Globus pallidus (tissue), 1 donor: Measurements from ENCODE around the gene MCOLN2.
"Not testable (repeated sequence)": the region's sequence is repeated elsewhere in the genome, so short reads cannot be mapped to it uniquely, and the experiment has no call there.

Source experiments
- DNase-seq: peaks from one replicate; pipeline ENCODE4 v3.0.0-alpha.2; 2015; ENCODE audit warnings: low spot score

Gene MCOLN2

GRCh38 chr1:84941843-84942242 is 55.1 kb downstream of the MCOLN2 start:
- DNase-seq, result no peak

DNA sequence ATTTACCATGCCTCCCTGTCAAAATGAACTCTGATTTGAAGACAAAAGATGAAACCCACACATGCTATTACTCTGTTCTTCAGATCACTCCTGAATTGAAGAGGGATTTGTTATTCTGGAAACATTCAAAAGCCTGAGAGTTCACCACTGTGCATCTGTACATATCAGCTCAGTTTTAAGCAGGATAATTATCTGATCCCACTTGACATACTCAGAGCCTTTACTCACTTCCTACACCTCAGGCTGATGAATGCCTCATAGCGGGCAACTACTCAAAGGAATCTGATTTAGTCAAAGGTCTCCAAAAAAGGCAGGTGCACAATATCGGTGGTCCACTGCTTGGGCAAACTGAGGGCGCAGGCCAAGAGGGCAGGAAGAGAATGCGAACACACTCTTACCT is 56.4 kb downstream of the MCOLN2 start:
- DNase-seq, result no peak

DNA sequence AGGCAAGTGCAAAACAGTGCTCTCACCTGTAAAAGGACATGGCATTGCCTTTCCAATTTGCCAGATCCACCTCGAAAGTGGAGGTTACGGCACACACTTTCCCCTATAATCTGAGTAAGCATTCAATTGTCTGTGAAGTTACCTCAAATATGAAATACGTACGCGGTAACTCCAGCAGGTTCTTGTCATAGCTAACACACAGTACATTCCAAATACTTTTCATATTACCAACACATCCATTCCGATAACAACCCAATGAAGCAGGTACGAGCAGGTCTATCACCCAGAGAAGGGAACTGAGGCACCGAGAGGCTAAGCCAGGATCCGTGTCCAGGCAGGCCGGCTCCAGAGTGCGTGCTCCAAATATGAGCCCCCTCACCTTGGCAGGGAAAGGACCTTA is 57.2 kb downstream of the MCOLN2 start:
- DNase-seq, result no peak

GRCh38 chr1:84939151-84939550 is 57.8 kb downstream of the MCOLN2 start:
- DNase-seq, result no peak

DNA sequence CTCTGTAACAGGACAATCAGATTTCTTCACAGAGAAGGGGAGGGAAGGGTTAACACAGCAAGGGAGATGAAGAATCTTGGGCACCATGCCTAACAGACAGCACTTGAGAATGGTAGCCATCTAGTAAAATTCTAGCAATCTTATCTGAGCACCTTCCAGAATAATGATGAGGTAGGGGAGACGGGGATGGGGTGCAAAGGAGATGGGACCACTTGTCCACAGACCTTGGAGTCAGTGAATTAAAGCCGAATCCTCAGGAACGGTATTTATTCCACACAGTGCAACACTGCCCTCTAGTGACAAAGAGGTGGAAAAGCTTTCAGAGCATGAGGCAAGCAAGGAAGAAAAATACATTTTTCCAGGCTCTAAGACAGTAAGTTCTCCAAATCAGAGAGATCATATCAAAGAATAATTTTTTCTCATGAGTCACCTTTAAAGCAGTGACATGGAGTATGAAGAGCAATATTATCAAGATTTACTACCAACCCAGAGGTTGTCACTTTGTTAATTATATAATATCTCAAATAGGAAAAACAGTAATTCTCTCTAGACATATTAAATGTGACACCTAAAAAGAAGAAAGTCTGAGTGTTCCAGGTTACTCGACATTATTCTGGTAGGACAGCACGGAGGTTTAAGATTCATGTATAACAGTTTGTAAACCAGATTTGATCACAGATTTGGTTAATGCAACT is 60.6 kb downstream of the MCOLN2 start:
- peak; percentile 65 for DNase-seq

GRCh38 chr1:84933011-84933611 is 63.8 kb downstream of the MCOLN2 start:
- no peak for DNase-seq

DNA sequence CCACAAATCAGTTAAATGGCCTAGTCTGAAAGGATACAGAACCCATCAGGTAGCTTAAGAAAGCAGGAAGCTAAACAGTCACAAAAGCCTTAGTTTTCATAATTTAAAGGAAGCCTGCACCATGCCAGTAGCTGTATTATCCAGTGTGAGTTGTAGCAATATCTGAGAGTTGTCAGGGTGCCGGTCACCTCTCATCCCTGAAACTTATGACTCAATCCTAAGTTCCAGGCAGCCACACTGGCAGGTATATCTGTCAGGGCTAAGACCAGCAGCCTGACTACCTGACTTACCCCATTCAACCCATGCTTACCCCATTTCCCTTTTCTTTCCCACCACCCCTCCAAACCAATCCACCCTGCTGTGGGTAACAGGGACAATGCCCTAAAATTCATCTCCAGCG is 66.1 kb downstream of the MCOLN2 start:
- DNase-seq, result no peak

- DNase-seq, result no peak
Measured at GRCh38 chr1:84930329-84930728, 66.6 kb downstream of the MCOLN2 start.

GRCh38 chr1:84929581-84929980 is 67.3 kb downstream of the MCOLN2 start:
- DNase-seq, result no peak

GRCh38 chr1:84928979-84929378 is 67.9 kb downstream of the MCOLN2 start:
- no peak for DNase-seq

DNA sequence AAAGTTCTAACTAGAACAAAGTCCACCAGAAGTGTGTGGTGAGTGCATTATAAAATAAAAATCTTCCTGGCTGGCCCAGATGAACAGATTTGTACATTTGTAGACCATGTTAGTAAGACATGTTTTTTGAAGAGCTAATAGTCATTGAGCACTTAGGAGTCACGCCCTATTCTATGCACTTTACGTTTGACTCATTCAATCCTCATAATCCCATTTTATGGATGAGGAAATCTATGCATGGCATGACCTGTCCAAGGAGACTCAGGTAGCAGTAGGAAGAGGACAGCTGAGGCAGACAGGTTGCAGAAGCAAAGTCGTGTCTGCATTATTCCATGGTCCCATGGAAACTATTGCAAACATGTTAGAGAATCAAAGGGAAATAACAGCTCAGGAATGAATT is 73.6 kb downstream of the MCOLN2 start:
- DNase-seq, result no peak

- no peak for DNase-seq
Measured at GRCh38 chr1:84920159-84920558, 76.8 kb downstream of the MCOLN2 start.

DNA sequence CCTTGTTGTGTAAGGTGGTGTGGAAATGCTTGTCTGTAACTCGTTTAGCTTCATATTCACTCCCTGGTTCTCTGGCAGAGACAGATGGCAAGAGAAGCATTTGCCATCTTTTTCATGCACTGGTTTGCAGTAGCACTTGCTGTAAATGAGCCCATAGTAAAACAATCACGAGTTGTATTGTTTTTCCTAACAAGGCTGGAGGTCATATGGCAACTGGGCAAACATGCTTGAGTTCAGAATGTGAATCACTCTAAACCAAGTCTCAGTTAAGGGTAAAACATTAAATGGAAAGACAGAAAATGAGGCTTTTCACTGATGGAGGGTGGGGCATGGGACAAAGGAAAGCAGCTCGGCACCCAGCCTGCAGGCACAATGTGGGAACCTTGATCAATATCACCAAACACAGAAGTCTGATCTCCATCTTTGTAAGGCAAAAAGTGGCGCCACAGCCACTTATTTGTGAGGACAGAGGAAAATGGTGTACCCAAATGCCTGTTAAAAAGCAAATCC is 77.4 kb downstream of the MCOLN2 start:
- no peak for DNase-seq

DNA sequence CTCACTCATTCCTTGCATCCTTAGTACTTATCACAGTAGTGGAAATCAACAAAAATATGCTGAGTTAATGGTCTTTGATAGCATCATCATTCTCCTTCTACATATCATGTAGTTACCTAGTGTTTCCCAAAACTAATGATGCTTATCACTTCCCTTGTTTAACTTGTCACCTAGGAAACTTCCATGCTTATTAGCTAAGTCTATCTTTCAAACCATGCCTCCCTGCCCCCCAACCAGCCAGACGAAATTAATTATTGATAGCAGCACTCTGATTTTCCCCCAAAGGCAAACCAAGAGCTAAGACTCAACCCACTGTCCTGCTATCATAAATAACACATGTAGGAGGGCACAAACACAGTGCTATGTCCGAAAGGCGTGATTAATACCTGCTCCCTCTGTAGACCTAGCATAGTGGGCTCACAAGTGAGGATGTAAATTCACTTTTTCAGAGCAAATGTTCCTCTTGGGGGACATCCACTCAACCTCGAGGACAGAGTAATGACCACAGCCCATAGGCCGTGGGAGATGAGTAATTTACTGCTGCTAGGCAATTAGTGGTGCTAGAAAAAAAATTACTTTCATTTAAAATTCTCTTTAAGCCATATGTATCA is 78.1 kb downstream of the MCOLN2 start:
- DNase-seq, result no peak

DNA sequence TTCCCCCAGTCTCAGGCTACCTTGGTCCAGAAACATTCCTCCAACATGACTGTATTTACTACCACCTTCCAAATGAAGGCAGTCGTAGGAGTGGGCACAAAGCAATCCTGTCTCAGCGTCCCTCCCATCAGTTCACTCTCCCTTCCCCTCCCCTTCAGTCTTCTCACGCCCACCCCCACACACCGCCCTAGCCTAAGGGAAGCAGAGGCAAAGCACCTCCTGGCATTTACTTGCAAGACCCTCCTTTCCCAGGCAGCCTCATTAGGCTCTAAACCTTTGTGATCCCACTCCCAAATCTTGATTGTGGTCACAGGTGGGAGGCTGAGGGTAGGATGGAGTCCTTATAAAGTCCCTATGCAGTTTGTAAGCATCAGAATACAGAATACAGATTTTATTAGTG is 80.0 kb downstream of the MCOLN2 start:
- no peak for DNase-seq

DNA sequence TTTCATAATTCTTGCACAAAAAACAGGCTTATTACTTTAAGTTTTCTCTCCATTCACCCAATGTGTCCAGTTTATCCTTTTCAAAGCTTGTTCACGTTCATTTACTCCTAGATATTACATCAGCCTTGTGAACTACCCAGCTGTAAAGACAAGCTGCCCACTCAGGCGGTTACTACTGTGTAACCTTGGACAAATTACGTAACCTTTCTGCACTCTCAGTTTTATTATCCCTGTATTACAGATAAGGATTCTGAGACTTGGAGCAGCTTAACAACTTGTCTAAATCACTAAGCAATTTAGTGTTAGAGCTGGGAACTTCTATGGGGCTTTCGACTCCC is 83.4 kb downstream of the MCOLN2 start:
- DNase-seq, result no peak

DNA sequence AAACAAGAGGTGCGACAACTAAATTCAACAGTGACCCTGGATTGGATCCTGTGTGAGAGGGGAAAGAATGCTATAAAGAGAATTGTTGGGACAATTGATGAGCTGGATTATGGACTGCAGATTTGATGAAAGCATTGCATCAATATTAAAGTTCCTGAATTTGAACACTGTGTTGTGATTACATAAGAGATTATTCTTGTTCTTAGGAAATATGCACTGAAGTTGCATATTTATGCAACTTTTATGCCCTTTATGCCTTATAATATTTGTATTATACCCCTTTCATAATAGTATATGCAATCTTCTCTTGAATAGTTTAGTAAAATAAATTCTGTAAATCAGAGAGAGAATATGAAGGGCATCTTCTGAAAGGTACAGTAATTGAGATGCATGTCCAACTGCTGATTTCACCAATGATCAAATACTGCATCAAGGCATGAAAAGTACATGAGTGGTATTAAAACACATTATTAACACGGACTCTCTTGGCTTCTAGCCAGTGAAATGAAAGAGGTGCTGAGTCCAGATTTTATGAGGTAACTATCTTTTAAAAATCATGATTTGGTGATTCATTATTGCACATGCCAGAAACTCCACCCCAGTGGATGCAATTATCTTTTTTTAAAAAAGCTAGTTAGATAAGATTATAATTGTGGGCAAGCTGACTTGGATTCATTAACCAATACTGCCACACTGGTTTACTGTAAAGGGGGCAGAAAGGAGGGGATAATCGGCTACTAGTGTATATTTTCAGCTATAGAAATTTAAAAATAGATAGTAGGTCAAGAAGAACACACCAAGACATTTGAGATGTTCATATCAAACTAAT is 84.0 kb downstream of the MCOLN2 start:
- no peak for DNase-seq

DNA sequence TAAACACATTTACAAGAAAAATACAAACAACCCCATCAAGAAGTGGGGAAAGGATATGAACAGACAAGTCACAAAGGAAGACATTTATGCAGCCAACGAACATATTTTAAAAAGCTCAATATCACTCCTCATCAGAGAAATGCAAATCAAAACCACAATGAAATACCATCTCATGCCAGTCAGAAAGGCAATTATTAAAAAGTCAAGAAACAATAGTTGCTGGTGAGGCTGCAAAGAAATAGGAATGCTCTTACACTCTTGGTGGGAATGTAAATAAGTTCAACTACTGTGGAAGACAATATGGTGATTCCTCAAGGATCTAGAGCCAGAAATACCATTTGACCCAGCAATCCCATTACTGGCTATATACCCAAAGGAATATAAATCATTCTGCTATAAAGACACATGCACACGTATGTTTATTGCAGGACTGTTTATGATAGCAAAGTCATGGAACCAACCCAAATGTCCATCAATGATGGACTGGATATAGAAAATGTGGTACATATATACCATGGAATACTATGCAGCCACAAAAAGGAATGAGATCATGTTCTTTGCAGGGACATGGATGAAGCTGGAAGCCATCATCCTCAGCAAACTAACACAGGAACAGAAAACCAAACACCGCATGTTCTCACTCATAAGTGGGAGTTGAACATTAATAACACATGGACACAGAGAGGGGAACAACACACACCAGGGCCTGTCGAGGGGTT is 88.0 kb downstream of the MCOLN2 start:
- not testable (repeated sequence) for DNase-seq

GRCh38 chr1:84907095-84907827 is 89.7 kb downstream of the MCOLN2 start:
- DNase-seq, result no peak

- not testable (repeated sequence) for DNase-seq
Measured at GRCh38 chr1:84902727-84903126, 94.2 kb downstream of the MCOLN2 start.

DNA sequence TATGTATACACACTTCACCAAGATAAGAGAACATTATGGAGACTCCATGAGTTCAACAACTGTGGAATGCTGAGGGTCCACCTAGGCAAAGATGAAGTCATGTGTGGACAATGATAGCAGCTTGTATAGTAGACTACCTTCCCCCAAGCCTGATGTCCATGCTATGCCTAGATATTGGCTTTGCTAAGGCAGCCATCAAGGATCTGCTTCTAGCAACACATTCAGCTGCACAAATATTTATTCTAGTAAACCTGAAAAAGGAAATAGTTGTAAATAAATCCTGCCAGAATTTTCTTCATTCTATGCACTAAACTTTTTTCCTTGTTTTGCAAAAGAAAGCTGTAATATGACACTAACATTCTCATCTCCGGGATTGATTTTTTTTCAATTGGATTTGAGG is 96.9 kb downstream of the MCOLN2 start:
- no peak for DNase-seq
